HL-60 (cell line): ENCODE measurements around the gene CHD9.

Source experiments
- DNase-seq, 2 experiments: peaks; one replicate each; pipeline ENCODE4 v3.0.0-alpha.2; 2010 to 2020; ENCODE audit warnings: low read depth in 1 of 2, low spot score in 1 of 2
- H3K27ac ChIP-seq: fragments of 250-450 bp; sonication (Bioruptor Pico); replicated peaks from 2 replicates; pipeline ENCODE4 v1.5.1; 2020; ENCODE audit warnings: mild to moderate bottlenecking, moderate library complexity
- H3K27me3 ChIP-seq: fragments of 250-450 bp; sonication (Bioruptor Pico); 2 replicates; pipeline ENCODE4 v1.5.1; 2021; ENCODE audit warnings: mild to moderate bottlenecking, moderate library complexity; ENCODE audit not compliant: insufficient read depth, poor library complexity, severe bottlenecking
- H3K4me3 ChIP-seq: replicated peaks from 2 replicates; pipeline ENCODE4 v1.5.1; 2011; ENCODE audit warnings: mild to moderate bottlenecking, control low read depth, low read length; ENCODE audit not compliant: insufficient read depth
- GABPA ChIP-seq: IDR thresholded peaks from 2 replicates; pipeline ENCODE4 v1.6.1; 2012; ENCODE audit warnings: low read depth
- POLR2AphosphoS5 ChIP-seq: IDR thresholded peaks from 2 replicates; pipeline ENCODE4 v1.6.1; 2012; ENCODE audit warnings: low read depth
- SPI1 ChIP-seq: IDR thresholded peaks from 2 replicates; pipeline ENCODE4 v1.6.1; 2012; ENCODE audit warnings: low read depth, mild to moderate bottlenecking, borderline replicate concordance
- TF ChIP-seq, protein P1 (sequence below): IDR thresholded peaks from 2 replicates; pipeline ENCODE4 v1.6.1; 2012; ENCODE audit warnings: low read depth; ENCODE audit not compliant: insufficient replicate concordance
- TF ChIP-seq, protein P2 (sequence below): IDR thresholded peaks from one replicate; pipeline ENCODE4 v1.5.1; 2011; ENCODE audit warnings: low read length, control low read depth, inconsistent platforms; ENCODE audit not compliant: insufficient read depth

The CHD9 gene

DNA sequence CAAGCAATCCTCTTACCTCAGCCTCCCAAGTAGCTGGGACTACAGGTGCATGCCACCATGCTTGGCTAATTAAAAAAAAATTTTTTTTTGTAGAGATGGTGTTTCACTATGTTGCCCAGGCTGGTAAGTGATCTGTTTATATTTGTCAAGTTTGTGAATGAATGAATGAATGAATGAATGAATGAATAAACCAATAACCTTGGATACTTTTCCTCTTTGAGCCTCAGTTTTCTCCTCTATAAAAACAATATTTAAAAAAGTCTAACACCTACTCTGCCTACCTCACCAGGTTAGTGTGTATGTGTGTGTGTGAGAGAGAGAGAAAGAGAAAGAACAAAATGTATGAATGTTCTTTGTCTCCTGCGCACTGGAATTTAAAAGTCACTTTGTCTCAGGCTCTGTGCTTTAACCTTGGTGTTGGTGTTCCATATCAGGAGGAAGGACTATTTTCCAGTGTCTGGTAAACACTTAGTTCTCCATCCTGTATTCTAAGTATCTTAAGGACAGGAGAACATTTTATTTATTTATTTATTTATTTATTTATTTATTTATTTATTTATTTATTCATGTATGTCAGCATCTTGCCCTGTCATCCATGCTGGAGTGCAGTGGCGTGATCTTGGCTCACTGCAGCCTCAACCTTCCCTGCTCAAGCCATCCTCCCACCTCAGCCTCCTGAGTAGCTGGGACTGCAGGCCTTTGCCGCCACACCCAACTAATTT, 27.1 kb downstream of the CHD9 start:
- TF ChIP-seq POLR2AphosphoS5 (no peak), GABPA (no peak), SPI1 (no peak)
- TF ChIP-seq, protein P1, sequence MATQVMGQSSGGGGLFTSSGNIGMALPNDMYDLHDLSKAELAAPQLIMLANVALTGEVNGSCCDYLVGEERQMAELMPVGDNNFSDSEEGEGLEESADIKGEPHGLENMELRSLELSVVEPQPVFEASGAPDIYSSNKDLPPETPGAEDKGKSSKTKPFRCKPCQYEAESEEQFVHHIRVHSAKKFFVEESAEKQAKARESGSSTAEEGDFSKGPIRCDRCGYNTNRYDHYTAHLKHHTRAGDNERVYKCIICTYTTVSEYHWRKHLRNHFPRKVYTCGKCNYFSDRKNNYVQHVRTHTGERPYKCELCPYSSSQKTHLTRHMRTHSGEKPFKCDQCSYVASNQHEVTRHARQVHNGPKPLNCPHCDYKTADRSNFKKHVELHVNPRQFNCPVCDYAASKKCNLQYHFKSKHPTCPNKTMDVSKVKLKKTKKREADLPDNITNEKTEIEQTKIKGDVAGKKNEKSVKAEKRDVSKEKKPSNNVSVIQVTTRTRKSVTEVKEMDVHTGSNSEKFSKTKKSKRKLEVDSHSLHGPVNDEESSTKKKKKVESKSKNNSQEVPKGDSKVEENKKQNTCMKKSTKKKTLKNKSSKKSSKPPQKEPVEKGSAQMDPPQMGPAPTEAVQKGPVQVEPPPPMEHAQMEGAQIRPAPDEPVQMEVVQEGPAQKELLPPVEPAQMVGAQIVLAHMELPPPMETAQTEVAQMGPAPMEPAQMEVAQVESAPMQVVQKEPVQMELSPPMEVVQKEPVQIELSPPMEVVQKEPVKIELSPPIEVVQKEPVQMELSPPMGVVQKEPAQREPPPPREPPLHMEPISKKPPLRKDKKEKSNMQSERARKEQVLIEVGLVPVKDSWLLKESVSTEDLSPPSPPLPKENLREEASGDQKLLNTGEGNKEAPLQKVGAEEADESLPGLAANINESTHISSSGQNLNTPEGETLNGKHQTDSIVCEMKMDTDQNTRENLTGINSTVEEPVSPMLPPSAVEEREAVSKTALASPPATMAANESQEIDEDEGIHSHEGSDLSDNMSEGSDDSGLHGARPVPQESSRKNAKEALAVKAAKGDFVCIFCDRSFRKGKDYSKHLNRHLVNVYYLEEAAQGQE = no peak
- TF ChIP-seq, protein P2, sequence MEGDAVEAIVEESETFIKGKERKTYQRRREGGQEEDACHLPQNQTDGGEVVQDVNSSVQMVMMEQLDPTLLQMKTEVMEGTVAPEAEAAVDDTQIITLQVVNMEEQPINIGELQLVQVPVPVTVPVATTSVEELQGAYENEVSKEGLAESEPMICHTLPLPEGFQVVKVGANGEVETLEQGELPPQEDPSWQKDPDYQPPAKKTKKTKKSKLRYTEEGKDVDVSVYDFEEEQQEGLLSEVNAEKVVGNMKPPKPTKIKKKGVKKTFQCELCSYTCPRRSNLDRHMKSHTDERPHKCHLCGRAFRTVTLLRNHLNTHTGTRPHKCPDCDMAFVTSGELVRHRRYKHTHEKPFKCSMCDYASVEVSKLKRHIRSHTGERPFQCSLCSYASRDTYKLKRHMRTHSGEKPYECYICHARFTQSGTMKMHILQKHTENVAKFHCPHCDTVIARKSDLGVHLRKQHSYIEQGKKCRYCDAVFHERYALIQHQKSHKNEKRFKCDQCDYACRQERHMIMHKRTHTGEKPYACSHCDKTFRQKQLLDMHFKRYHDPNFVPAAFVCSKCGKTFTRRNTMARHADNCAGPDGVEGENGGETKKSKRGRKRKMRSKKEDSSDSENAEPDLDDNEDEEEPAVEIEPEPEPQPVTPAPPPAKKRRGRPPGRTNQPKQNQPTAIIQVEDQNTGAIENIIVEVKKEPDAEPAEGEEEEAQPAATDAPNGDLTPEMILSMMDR = no peak
- Histone ChIP-seq H3K27me3 (no peaks in the 10 kb centered on the region), H3K27ac (no peak overlapping the region), H3K4me3 (no peak overlapping the region)
- no peak for DNase-seq

DNA sequence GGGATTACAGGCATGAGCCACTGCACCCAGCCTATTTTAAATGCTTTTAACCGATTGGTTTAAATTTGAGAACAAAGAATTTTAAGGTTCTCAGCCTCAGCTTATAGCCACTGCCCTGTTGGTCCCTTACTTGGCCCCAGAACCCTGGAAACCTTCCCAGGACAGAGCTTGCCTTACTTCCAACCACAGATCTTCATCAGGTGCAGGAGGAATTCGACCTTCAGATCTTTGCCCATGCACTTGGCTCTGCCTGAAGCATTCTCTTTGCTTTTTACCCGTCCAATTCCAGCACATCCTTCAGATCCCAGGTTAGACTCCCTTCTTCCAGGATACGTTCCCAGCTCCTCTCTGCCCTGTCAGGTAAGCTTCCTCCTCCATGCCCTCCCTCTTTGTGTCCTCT, 27.7 kb downstream of the CHD9 start:
- TF ChIP-seq, protein P2 = no peak
- TF ChIP-seq, protein P1 = no peak
- no peak for TF ChIP-seq SPI1
- no peak for TF ChIP-seq GABPA
- no peak for TF ChIP-seq POLR2AphosphoS5
- no peak overlapping the region for H3K4me3 ChIP-seq
- DNase-seq = no peak
- H3K27me3 ChIP-seq = no peaks in the 10 kb centered on the region
- no peak overlapping the region for H3K27ac ChIP-seq

DNA sequence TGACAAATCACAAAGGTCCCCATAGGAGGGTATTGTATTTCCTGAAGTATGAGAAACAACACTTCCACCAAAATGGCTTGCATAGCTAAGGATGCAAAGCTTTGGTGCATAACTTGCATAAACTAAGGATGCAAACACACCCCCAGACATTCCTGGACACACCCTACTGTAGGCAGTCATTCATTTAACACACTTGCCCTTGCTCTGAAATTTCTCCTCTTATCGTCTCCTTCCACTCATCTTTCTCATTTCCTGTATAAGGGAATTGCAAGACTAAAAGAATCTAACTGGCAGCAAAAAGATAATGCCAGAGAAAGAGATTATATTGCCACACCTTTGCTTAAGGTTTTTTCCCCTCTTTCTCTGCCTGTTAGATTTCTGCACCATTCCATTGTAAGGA, 28.3 kb downstream of the CHD9 start:
- Histone ChIP-seq H3K27me3 (no peaks in the 10 kb centered on the region), H3K4me3 (no peak overlapping the region), H3K27ac (no peak overlapping the region)
- no peak for DNase-seq
- no peak for TF ChIP-seq POLR2AphosphoS5
- TF ChIP-seq GABPA = no peak
- TF ChIP-seq, protein P1 = no peak
- TF ChIP-seq, protein P2 = no peak
- TF ChIP-seq SPI1 = no peak
